CD14-positive monocyte (primary cell): Measurements from ENCODE around the gene ZNF513. TPM values are rescaled to one million over a fixed set of nuclear protein-coding genes. Genes with fewer than 3 reads are reported as not detected.
A peak's percentile ranks its signal among the peaks of the same experiment; 100 is the strongest.

Experiments used
- DNase-seq, 3 donors: peaks; one replicate each; pipeline ENCODE4 v3.0.0-alpha.2; 2011 to 2022
- H2AFZ ChIP-seq: 2 replicates; pipeline ENCODE4 v1.6.0; 2012; ENCODE audit warnings: mild to moderate bottlenecking, low read depth, low read length, inconsistent platforms; ENCODE audit not compliant: insufficient read depth, poor library complexity, severe bottlenecking
- H3K27ac ChIP-seq, 2 donors: 1 replicate in 1 of 2; 2 replicates in 1 of 2; pipeline ENCODE4 v1.5.1; 2012 to 2013; ENCODE audit warnings: low read length in 2 of 2, control low read depth in 1 of 2, inconsistent platforms in 1 of 2, low read depth in 1 of 2, mild to moderate bottlenecking in 1 of 2
- H3K27me3 ChIP-seq, 2 donors: one replicate each; pipeline versions ENCODE4 v1.6.0 to v1.6.1; 2011 to 2013; ENCODE audit warnings: low read length in 2 of 2; ENCODE audit not compliant: control insufficient read depth in 2 of 2, insufficient read depth in 2 of 2
- H3K36me3 ChIP-seq, 2 donors: replicated peaks in 1 of 2; 1 replicate in 1 of 2; 2 replicates in 1 of 2; pipeline versions ENCODE4 v1.5.1 to v1.6.1; 2012 to 2013; ENCODE audit warnings: low read length in 2 of 2, control low read depth in 1 of 2, inconsistent platforms in 1 of 2, mild to moderate bottlenecking in 1 of 2; ENCODE audit not compliant: insufficient read depth in 2 of 2, control insufficient read depth in 1 of 2
- H3K4me1 ChIP-seq, 2 donors: 1 replicate in 1 of 2; 2 replicates in 1 of 2; pipeline versions ENCODE4 v1.5.1 to v1.6.1; 2012 to 2013; ENCODE audit warnings: low read length in 2 of 2, control low read depth in 1 of 2, inconsistent platforms in 1 of 2, mild to moderate bottlenecking in 1 of 2, moderate library complexity in 1 of 2; ENCODE audit not compliant: insufficient read depth in 2 of 2, control insufficient read depth in 1 of 2
- H3K4me2 ChIP-seq: replicated peaks from 2 replicates; pipeline ENCODE3; 2012; ENCODE audit warnings: low read length, moderate library complexity, mild to moderate bottlenecking; ENCODE audit not compliant: poor library complexity, severe bottlenecking; ENCODE audit errors: extremely low read depth
- H3K4me3 ChIP-seq, 3 experiments: fragments of 200-600 bp in 1 of 3; sonication (generic) in 1 of 3; replicated peaks in 1 of 3; 1 replicate in 2 of 3; 2 replicates in 1 of 3; pipeline ENCODE4 v1.5.1; 2011 to 2013; ENCODE audit warnings: low read length in 3 of 3, mild to moderate bottlenecking in 3 of 3, control low read depth in 2 of 3, low read depth in 2 of 3, inconsistent platforms in 1 of 3, moderate library complexity in 1 of 3
- H3K79me2 ChIP-seq: 2 replicates; pipeline ENCODE4 v1.6.0; 2012; ENCODE audit warnings: mild to moderate bottlenecking, control low read depth, inconsistent platforms, low read length, moderate library complexity; ENCODE audit not compliant: insufficient read depth
- H3K9ac ChIP-seq: 2 replicates; pipeline ENCODE4 v1.6.0; 2017; ENCODE audit warnings: low read length, mild to moderate bottlenecking; ENCODE audit not compliant: insufficient read depth, poor library complexity, severe bottlenecking
- H3K9me3 ChIP-seq, 2 donors: replicated peaks in 1 of 2; 1 replicate in 1 of 2; 2 replicates in 1 of 2; pipeline versions ENCODE4 v1.5.1 to v1.6.1; 2012 to 2013; ENCODE audit warnings: low read length in 2 of 2, control low read depth in 1 of 2; ENCODE audit not compliant: control insufficient read depth in 1 of 2, insufficient read depth in 1 of 2
- H4K20me1 ChIP-seq: 2 replicates; pipeline ENCODE4 v1.6.0; 2012; ENCODE audit warnings: mild to moderate bottlenecking, low read length, control low read depth, moderate library complexity; ENCODE audit not compliant: insufficient read depth
- H3K27ac Mint-ChIP-seq, 7 donors: one replicate each; pipeline ENCODE4 v1.8.0; 2020; ENCODE audit warnings: mild to moderate bottlenecking in 7 of 7, mixed read lengths in 7 of 7, moderate library complexity in 6 of 7, inconsistent platforms in 2 of 7
- H3K27me3 Mint-ChIP-seq, 3 donors: one replicate each; pipeline ENCODE4 v1.8.0; 2021 to 2022; ENCODE audit warnings: low read depth in 3 of 3, mild to moderate bottlenecking in 3 of 3, mixed read lengths in 3 of 3, moderate library complexity in 3 of 3, inconsistent platforms in 1 of 3
- H3K36me3 Mint-ChIP-seq, 2 donors: one replicate each; pipeline ENCODE4 v1.8.0; 2020; ENCODE audit warnings: mixed read lengths in 2 of 2, inconsistent platforms in 1 of 2, mild to moderate bottlenecking in 1 of 2
- H3K4me1 Mint-ChIP-seq: one replicate; pipeline ENCODE4 v1.8.0; 2020; ENCODE audit warnings: mild to moderate bottlenecking, mixed read lengths
- H3K4me3 Mint-ChIP-seq, 2 donors: one replicate each; pipeline ENCODE4 v1.8.0; 2020; ENCODE audit warnings: mild to moderate bottlenecking in 2 of 2, mixed read lengths in 2 of 2, moderate library complexity in 1 of 2
- H3K9me3 Mint-ChIP-seq, 7 donors: one replicate each; pipeline ENCODE4 v1.8.0; 2020 to 2022; ENCODE audit warnings: mixed read lengths in 7 of 7, mild to moderate bottlenecking in 6 of 7, moderate library complexity in 6 of 7, inconsistent platforms in 2 of 7
- CTCF ChIP-seq: fragments of 200-600 bp; IDR thresholded peaks from one replicate; pipeline ENCODE4 v1.8.0; 2022; ENCODE audit warnings: antibody characterized with exemption, mild to moderate bottlenecking
- WGBS: methylation state at CpG from one replicate; pipeline ENCODE4 v1.1.5; 2013; ENCODE audit warnings: missing lambda C conversion rate; ENCODE audit not compliant: insufficient coverage; 5-methylcytosine and 5-hydroxymethylcytosine counted together
- intact Hi-C, 2 donors: fragments of 100-400 bp; cut with micrococcal nuclease; formaldehyde crosslinking; loops; one replicate each; pipeline versions ENCODE4 v1.15.0 to v1.15.1; 2023
- polyA plus RNA-seq, 3 donors: library from polyadenylated mRNA; depleted of rRNA in 1 of 3; unstranded in 2 of 3; stranded (reverse) in 1 of 3; fragments of 300-500 nt in 2 of 3; fragments of >200 nt in 1 of 3; fragmentation: Illumina TruSeq in 2 of 3; gene quantifications; 1 replicate in 2 of 3; 2 replicates in 1 of 3; pipeline ENCODE4 v1.2.3, GENCODE V29; 2012 to 2021

The ZNF513 gene
- polyA plus RNA-seq, 3 donors, result 2.4 to 36.8 (median 2.6) TPM

GRCh38 chr2:27412419-27413152, 32.1 kb upstream of the ZNF513 start:
- Histone ChIP-seq H3K9ac (no peak overlapping the region), H3K79me2 (peaks cover 18% of the 10 kb centered on the region), H3K27me3 (no peaks in the 10 kb centered on the region), H3K4me2 (no peak overlapping the region), H2AFZ (no peak overlapping the region), H3K4me1 (peaks cover 19% of the 10 kb centered on the region in 2 donors), H4K20me1 (peaks cover 8% of the 10 kb centered on the region), H3K4me3 (no peak overlapping the region), H3K9me3 (no peaks in the 10 kb centered on the region), H3K36me3 (no peaks in the 10 kb centered on the region), H3K27ac (no peak overlapping the region)
- intact Hi-C loops, result no loop called here
- no peak overlapping the region for H3K4me3 Mint-ChIP-seq
- no peak overlapping the region for H3K27ac Mint-ChIP-seq
- DNase-seq, result no peak
- no peak for TF ChIP-seq CTCF
- peaks cover 2 to 9% (median 4%) of the 10 kb centered on the region in 3 donors for H3K27me3 Mint-ChIP-seq
- peaks cover 18% of the 10 kb centered on the region for H3K4me1 Mint-ChIP-seq
- WGBS, result no CpG with 5 or more reads among the region's 9 CpGs
- peaks cover 0 to under 1% of the 10 kb centered on the region in 2 donors for H3K36me3 Mint-ChIP-seq
- H3K9me3 Mint-ChIP-seq, result peaks cover 0 to 9% (median 7%) of the 10 kb centered on the region in 7 donors

GRCh38 chr2:27409321-27410073, 29.0 kb upstream of the ZNF513 start, which contains the start of gene PPM1G:
TSS of gene PPM1G (minus strand) at chr2:27409591. CDS start at chr2:27409422, 169 bp downstream.
- H3K9me3 ChIP-seq, result no peaks in the 10 kb centered on the region
- H3K4me1 ChIP-seq, result peaks cover 21% of the 10 kb centered on the region in 2 donors
- Mint-ChIP-seq H3K36me3 (peaks cover 5 to 13% of the 10 kb centered on the region in 2 donors), H3K4me1 (peaks cover 29% of the 10 kb centered on the region), H3K27me3 (peaks cover 2 to 9% (median 3%) of the 10 kb centered on the region in 3 donors), H3K27ac (peak within 1 kb of the TSS; percentile 81 to 94 (median 89)), H3K9me3 (peaks cover 0 to 9% (median 7%) of the 10 kb centered on the region in 7 donors), H3K4me3 (peak within 1 kb of the TSS; percentile 88 to 92)
- peaks cover 49% of the 10 kb centered on the region for H3K79me2 ChIP-seq
- under 1% methylated on average over 79 of the region's 82 CpGs for WGBS
- peak; percentile 92 to 94 (median 93) for DNase-seq
- H4K20me1 ChIP-seq, result peaks cover 26% of the 10 kb centered on the region
- no peaks in the 10 kb centered on the region for H3K27me3 ChIP-seq
- intact Hi-C loops, result loop anchor here (1.0 to 5.0 kb wide), 2 partner anchors 19 to 37 kb away; partner anchors contain the start of genes EIF2B4 (in 2 of the 2), SNX17 (in 2 of the 2) and NRBP1 (in 1 of the 2)
- no peak for TF ChIP-seq CTCF
- peak within 1 kb of the TSS; percentile 91 to 96 (median 96) for H3K4me3 ChIP-seq
- peak within 1 kb of the TSS; percentile 74 to 85 for H3K27ac ChIP-seq
- H3K4me2 ChIP-seq, result peak within 1 kb of the TSS; percentile 94
- peak within 1 kb of the TSS; percentile 89 for H3K9ac ChIP-seq
- peak within 1 kb of the TSS; percentile 91 for H2AFZ ChIP-seq
- H3K36me3 ChIP-seq, result peaks cover 3 to 20% of the 10 kb centered on the region in 2 donors
